HG03354 (cell line): ENCODE results near the gene MFAP2.
A peak's percentile ranks its signal among the peaks of the same experiment; 100 is the strongest.
"Not testable (repeated sequence)": the region's sequence is repeated elsewhere in the genome, so short reads cannot be mapped to it uniquely, and the experiment has no call there.

Experiments
- ATAC-seq: cut with Tn5 transposase; IDR thresholded peaks from one replicate; pipeline ENCODE4 v1.9.1; 2021; ENCODE audit warnings: mild to moderate bottlenecking; ENCODE audit not compliant: unreplicated experiment, poor library complexity, severe bottlenecking

The MFAP2 gene

DNA sequence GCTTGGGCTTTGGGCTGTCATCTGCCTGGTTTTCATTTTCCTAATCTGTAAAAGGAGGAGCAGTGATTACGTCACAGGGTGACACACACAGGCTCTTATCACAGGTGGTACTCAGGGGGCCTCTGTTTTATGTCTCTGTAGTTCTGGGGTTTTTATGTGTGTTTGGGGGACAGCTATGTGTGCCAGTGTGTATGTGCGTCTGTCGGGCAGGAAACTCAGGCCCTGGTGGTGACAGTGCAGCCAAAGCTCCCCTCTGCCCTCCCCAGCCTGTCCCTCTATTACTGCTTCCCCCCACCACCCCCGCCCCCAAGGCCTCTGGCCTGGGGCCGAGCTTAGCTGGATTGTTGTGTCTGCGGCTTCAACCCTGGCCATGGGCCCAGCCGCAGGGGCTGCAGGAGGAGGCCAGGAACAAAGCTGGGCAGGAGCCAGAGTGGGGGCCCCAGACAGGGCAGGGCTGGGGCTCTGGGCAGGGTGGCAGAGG lies 13.3 kb downstream of the MFAP2 start:
- no peak for ATAC-seq

- no peak for ATAC-seq
Measured at GRCh38 chr1:16966282-16966681, 14.1 kb downstream of the MFAP2 start.

GRCh38 chr1:16965486-16966067 lies 14.8 kb downstream of the MFAP2 start:
- no peak for ATAC-seq

GRCh38 chr1:16964169-16964568 lies 16.3 kb downstream of the MFAP2 start:
- ATAC-seq: not testable (repeated sequence)

- no peak for ATAC-seq
Measured at GRCh38 chr1:16961297-16962133, 18.9 kb downstream of the MFAP2 start.

- ATAC-seq: peak; percentile 84
Measured at GRCh38 chr1:16960560-16961296, 19.7 kb downstream of the MFAP2 start.

GRCh38 chr1:16958475-16958874 lies 21.9 kb downstream of the MFAP2 start:
- ATAC-seq: no peak

- ATAC-seq: no peak
Measured at GRCh38 chr1:16957731-16958130, 22.7 kb downstream of the MFAP2 start.

GRCh38 chr1:16956775-16957174 lies 23.6 kb downstream of the MFAP2 start:
- ATAC-seq: no peak

DNA sequence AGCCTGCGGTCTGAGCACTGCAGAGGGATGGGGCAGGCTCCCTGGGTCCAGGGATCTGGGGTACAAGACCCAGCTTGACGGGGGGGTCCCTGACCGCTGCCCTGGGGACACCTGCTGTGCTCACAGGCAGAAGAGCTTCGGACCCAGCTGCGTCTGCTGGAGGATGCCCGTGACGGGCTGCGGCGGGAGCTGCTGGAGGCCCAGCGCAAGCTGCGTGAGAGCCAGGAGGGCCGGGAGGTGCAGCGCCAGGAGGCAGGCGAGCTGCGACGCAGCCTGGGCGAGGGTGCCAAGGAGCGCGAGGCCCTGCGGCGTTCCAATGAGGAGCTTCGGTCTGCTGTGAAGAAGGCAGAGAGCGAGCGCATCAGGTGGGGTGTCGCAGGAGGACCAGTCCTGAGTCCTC lies 25.2 kb downstream of the MFAP2 start:
- ATAC-seq: no peak

- ATAC-seq: no peak
Measured at GRCh38 chr1:16954579-16954978, 25.8 kb downstream of the MFAP2 start.

DNA sequence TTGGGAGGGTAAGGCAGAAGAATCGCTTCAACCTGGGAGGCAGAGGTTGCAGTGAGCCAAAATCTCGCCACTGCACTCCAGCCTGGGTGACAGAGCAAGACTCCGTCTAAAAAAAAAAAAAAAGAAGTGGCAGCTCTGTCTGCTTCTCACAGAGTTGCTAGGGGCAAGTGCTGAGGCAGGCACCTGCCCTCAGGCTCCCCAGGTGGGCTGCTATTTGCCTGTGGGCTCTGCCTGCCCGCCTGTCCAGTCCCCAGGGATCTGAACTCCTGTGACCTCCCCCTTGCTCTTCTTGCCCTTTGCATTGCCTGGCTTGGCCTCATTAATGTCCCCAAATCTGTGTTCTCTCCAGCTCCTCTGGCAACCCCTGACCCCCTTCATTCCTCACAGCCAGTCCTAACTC lies 28.0 kb downstream of the MFAP2 start:
- ATAC-seq: not testable (repeated sequence)

- ATAC-seq: not testable (repeated sequence)
Measured at GRCh38 chr1:16949026-16949425, 31.4 kb downstream of the MFAP2 start.

DNA sequence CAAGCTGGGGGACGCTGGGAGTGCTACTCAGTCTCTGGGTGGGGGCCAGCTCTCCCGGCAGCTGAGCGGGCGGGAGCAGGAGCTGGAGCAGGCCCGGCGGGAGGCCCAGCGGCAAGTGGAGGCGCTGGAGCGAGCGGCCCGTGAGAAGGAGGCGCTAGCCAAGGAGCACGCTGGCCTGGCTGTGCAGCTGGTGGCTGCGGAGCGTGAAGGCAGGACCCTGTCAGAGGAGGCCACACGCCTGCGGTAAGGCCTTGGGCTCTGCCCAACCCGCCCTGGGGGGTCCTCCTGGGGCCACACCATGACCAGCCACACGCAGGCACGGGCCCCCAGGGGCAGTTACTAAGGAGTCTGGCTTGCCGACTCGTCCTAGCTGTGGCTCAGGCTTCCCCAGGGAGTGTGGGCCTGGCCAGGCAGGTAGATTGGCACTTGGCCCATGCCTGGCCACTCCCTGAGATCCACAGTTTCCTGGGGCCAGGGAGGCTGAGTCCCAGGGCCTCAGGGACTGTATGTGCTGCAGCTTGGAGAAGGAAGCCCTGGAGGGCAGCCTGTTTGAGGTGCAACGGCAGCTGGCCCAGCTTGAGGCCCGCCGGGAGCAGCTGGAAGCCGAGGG lies 32.0 kb downstream of the MFAP2 start:
- not testable (repeated sequence) for ATAC-seq

- no peak for ATAC-seq
Measured at GRCh38 chr1:16946646-16947045, 33.8 kb downstream of the MFAP2 start.

DNA sequence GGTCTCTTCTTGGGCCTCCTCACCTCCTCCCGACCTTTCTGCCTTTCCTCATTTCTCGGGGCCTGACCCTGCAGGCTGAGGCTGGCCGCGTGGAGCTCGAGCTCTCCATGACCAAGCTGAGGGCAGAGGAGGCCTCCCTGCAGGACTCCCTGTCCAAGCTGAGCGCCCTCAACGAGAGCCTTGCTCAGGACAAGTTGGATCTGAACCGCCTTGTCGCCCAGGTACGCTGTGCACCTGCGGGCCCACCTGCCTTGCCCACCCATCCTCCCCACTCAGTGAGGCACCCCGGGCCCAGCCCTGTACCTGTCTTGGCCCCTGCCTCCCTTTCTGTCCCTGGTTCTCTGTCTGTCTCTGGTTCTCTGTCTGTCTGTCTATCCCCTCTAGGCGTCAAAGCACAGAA lies 34.2 kb downstream of the MFAP2 start:
- ATAC-seq: not testable (repeated sequence)

- ATAC-seq: not testable (repeated sequence)
Measured at GRCh38 chr1:16945512-16945911, 34.9 kb downstream of the MFAP2 start.

DNA sequence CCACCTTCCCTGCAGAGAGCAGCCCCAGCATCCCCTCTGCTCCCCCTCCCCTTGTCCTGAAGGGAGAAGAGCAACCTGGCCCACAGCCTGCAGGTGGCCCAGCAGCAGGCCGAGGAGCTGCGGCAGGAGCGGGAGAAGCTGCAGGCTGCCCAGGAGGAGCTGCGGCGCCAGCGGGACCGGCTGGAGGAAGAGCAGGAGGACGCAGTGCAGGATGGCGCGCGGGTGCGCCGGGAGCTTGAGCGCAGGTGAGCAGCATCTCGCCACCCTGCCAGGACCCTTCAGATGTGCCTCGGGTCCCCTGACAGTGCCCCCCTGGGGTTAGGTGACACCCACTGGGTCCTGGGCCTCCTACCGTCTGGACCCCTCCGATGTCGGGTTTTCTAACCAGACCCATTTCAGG lies 36.4 kb downstream of the MFAP2 start:
- ATAC-seq: no peak

DNA sequence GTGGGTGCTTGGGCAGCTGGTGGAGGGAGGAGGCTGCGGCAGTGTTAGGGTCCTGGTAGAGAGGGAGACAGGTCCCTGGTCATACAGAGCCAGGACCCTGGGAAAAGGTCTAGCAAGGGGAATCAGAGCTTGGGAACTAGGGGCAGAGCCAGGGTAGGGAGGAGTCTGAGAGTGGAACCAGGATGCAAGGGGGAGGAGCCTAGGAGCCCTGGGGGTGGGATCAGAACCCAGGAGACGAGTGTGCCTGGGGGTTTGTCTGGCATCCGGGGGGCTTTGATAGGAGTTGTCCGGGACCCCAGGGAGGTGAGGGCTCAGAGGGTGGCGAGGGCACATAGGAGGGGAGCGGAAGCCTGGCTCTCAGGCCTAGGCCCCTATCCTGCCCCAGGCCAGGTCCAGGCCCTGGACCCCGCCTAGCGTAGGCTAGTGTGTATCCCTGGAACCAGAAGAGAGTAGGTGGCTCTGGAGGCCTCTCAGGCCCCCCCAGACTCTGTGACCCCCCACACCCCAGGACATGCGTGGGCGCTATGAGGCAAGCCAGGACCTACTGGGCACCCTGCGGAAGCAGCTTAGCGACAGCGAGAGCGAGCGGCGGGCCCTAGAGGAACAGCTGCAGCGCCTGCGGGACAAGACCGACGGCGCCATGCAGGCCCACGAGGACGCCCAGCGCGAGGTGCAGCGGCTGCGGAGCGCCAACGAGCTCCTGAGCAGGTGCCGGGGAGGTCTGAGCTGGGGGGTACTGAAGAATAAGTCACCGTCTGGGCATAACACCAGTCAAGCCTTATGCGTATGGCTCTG lies 40.8 kb downstream of the MFAP2 start:
- ATAC-seq: not testable (repeated sequence)
